MM.1S (cell line): ENCODE measurements around the gene TMEM167B.

Experiments
- EZH2 ChIP-seq: fragments of 300-600 bp; sonication (generic); optimal IDR thresholded peaks from 2 replicates; pipeline ENCODE3; 2017; ENCODE audit warnings: low read depth, mild to moderate bottlenecking, antibody characterized with exemption, low read length, mixed read lengths
- EZH2phosphoT487 ChIP-seq: fragments of 300-600 bp; sonication (generic); IDR thresholded peaks from 2 replicates; pipeline ENCODE4 v1.6.1; 2018; ENCODE audit warnings: antibody characterized with exemption, low read length

DNA sequence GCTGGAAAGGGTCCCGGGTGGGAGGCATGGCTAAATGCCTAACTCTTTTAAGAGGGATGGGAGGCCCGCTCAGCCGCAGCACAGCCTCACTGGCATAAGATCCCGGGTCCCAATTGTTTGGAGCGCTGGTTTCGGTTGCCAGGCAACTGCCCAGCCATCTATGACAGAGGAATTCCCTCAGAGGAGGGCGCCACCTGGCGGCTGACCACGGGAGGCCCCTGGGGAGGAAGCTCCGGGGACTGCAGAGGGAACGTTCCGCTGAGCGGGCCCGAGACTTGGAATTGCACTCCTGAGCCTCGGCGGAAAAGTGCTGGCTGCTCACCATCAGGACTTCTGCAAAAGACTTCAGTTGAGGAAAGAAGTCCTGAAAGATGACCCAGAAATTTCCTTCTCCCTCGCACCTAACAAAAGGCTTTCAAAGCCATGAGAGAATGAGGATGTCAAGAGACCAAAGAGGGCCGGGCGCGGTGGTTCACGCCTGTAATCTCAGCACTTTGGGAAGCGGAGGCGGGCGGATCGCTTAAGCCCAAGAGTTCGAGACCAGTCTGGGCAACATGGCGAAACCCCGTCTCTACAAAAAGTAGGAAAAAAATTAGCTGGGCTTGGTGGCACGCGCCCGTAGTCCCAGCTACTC lies 22.2 kb downstream of the TMEM167B start:
- TF ChIP-seq EZH2 (no peak), EZH2phosphoT487 (no peak)
